ENCODE measurements around the gene BMAL2. TPM values are rescaled to one million over a fixed set of nuclear protein-coding genes. Genes with fewer than 3 reads are reported as not detected.
A peak's percentile ranks its signal among the peaks of the same experiment; 100 is the strongest.

Gene BMAL2
- total RNA-seq, 1 experiment from 2014 or later, result 23.1 TPM

GRCh38 chr12:27351476-27351875, 18.8 kb downstream of the BMAL2 start:
- Histone ChIP-seq H3K14ac (ENCODE audit: insufficient read depth, low read length) (no peak overlapping the region), H3K79me1 (ENCODE audit: insufficient read depth, low read depth, low read length, poor library complexity, severe bottlenecking) (peaks cover 5% of the 10 kb centered on the region), H3T11ph (ENCODE audit: low read length) (no peak overlapping the region), H3K56ac (ENCODE audit: insufficient read length, low read depth, low read length) (no peak overlapping the region), H2BK120ac (ENCODE audit: low read depth, low read length, poor library complexity, severe bottlenecking) (no peak overlapping the region), H4K20me1 (ENCODE audit: control insufficient read depth, insufficient read depth, insufficient read length) (no peaks in the 10 kb centered on the region), H3K4ac (ENCODE audit: low read depth, low read length) (no peak overlapping the region), H2AK5ac (ENCODE audit: insufficient read length, low read length) (no peak overlapping the region), H2AFZ (ENCODE audit: low read length) (no peak overlapping the region), H4K91ac (ENCODE audit: insufficient read length, low read depth, low read length) (no peak overlapping the region), H2BK20ac (ENCODE audit: low read depth, low read length, poor library complexity, severe bottlenecking) (no peak overlapping the region), H3K9ac (ENCODE audit: extremely low read depth, insufficient read length, low read length) (no peak overlapping the region), H3K9me3 (ENCODE audit: control insufficient read depth, low read depth, low read length) (no peaks in the 10 kb centered on the region), H4K5ac (ENCODE audit: insufficient read length, low read depth, low read length) (no peak overlapping the region), H3K27ac (ENCODE audit: insufficient read length, low read depth, low read length) (no peak overlapping the region), H3K79me2 (ENCODE audit: insufficient read depth, low read length) (peaks cover 5% of the 10 kb centered on the region; the same call in 1 of the 2 replicates), H2BK5ac (ENCODE audit: insufficient read length, low read length) (no peak overlapping the region), H3K23me2 (ENCODE audit: insufficient read length, low read depth, low read length, poor library complexity, severe bottlenecking) (no peaks in the 10 kb centered on the region), H3K4me2 (ENCODE audit: insufficient read depth, insufficient read length, low read length) (no peak overlapping the region), H3K23ac (ENCODE audit: insufficient read length, low read depth, low read length) (no peak overlapping the region), H3K27me3 (ENCODE audit: insufficient read depth, low read length) (no peaks in the 10 kb centered on the region), H2BK12ac (ENCODE audit: insufficient read length, low read depth, low read length) (no peak overlapping the region), H3K18ac (ENCODE audit: insufficient read length, low read depth, low read length) (no peak overlapping the region), H3K4me1 (ENCODE audit: insufficient read depth, low read length) (peaks cover 2% of the 10 kb centered on the region; the same call in 1 of the 2 replicates), H4K8ac (replicated peaks; ENCODE audit: insufficient read length, low read depth, low read length) (no peak overlapping the region), H2BK15ac (ENCODE audit: low read depth, low read length) (no peak overlapping the region)
- Mint-ChIP-seq H3K4me3 (no peak overlapping the region; a peak in 1 of 5 replicates), H3K9me3 (no peaks in the 10 kb centered on the region), H3K4me1 (peaks cover 18 to 23% of the 10 kb centered on the region in 2 experiments), H3K27me3 (ENCODE audit: low read depth) (no peaks in the 10 kb centered on the region), H3K27ac (peak overlapping the region in 2 of 3 experiments; percentile 7 to 23; a peak in 2 of 7 replicates), H3K36me3 (ENCODE audit: insufficient read depth in 1 of 3, low read depth in 3 of 3) (peaks cover 0 to 1% (median 0%) of the 10 kb centered on the region in 3 experiments; a peak in 2 of 7 replicates)
- TF ChIP-seq CTCF (conservative IDR thresholded peaks at IDR 0.05), result no peak
- no CpG with 5 or more reads among the region's 7 CpGs for WGBS (ENCODE audit: extremely low coverage, insufficient read length, low lambda C conversion rate)
- DNase-seq, result no peak
